ENCODE data around the gene PLPP4. TPM values are rescaled to one million over a fixed set of nuclear protein-coding genes. Genes with fewer than 3 reads are reported as not detected.

The PLPP4 gene
- total RNA-seq, 1 experiment from 2014 or later, result not detected

DNA sequence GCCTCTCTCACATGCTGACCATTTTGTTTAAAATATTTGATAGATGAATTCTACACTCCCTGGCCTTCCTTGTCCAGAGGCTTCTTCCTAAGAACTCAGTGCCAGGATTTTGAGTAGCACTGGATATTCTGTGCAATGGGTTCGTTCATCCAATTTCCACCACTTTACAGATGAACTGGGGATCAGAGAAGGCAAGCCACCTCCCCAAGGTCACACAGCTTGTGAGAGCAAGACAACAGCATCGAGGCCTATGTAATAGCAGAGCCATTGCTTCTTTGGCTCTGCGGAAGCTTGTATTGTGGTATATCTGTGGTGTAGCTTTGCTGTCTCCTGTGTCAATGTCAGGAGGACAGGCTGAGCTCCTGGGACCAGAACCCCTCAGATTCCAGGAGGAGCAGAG lies 140.9 kb downstream of the PLPP4 start:
- Histone ChIP-seq H3K4me3 (replicated peaks in 1 of 2; ENCODE audit: low read depth in 1 of 2, low read length in 2 of 2) (no peak overlapping the region), H3K9me3 (ENCODE audit: control insufficient read depth in 1 of 2, insufficient read depth in 1 of 2, low read depth in 1 of 2, low read length in 2 of 2) (no peaks in the 10 kb centered on the region), H3K79me2 (ENCODE audit: insufficient read depth, low read length) (no peaks in the 10 kb centered on the region), H3K4me2 (ENCODE audit: low read length) (no peak overlapping the region), H3K27ac (ENCODE audit: low read depth, low read length) (no peak overlapping the region), H3K9ac (ENCODE audit: low read length) (no peak overlapping the region), H3K9me2 (ENCODE audit: insufficient read depth) (no peaks in the 10 kb centered on the region), H4K20me1 (ENCODE audit: insufficient read depth) (no peaks in the 10 kb centered on the region), H3K36me3 (ENCODE audit: control insufficient read depth in 1 of 2, insufficient read depth in 2 of 2, low read length in 2 of 2) (no peaks in the 10 kb centered on the region), H2AFZ (ENCODE audit: low read depth, low read length, poor library complexity, severe bottlenecking) (no peak overlapping the region), H3K4me1 (ENCODE audit: control insufficient read depth in 1 of 2, insufficient read depth in 2 of 2, low read length in 2 of 2) (peaks cover 0 to 6% of the 10 kb centered on the region in 2 experiments; a peak in 1 of 4 replicates), H3K27me3 (ENCODE audit: insufficient read depth, low read length) (peaks cover 33% of the 10 kb centered on the region)
- no peak for TF ChIP-seq EZH2phosphoT487 (IDR thresholded peaks at IDR 0.05; ENCODE audit: borderline replicate concordance)
- TF ChIP-seq ELF1 (IDR thresholded peaks at IDR 0.05; ENCODE audit: borderline replicate concordance, low read depth), result no peak
- TF ChIP-seq ZFX (IDR thresholded peaks at IDR 0.05), result no peak
- TF ChIP-seq JUND (IDR thresholded peaks at IDR 0.05), result no peak
- no peak for TF ChIP-seq POLR2A (IDR thresholded peaks at IDR 0.05; ENCODE audit: borderline replicate concordance, extremely low read depth, insufficient read depth, insufficient read length)
- TF ChIP-seq TCF7L2 (IDR thresholded peaks at IDR 0.05; ENCODE audit: borderline replicate concordance, extremely low read depth, insufficient read depth, insufficient read length), result no peak
- TF ChIP-seq, protein P1, sequence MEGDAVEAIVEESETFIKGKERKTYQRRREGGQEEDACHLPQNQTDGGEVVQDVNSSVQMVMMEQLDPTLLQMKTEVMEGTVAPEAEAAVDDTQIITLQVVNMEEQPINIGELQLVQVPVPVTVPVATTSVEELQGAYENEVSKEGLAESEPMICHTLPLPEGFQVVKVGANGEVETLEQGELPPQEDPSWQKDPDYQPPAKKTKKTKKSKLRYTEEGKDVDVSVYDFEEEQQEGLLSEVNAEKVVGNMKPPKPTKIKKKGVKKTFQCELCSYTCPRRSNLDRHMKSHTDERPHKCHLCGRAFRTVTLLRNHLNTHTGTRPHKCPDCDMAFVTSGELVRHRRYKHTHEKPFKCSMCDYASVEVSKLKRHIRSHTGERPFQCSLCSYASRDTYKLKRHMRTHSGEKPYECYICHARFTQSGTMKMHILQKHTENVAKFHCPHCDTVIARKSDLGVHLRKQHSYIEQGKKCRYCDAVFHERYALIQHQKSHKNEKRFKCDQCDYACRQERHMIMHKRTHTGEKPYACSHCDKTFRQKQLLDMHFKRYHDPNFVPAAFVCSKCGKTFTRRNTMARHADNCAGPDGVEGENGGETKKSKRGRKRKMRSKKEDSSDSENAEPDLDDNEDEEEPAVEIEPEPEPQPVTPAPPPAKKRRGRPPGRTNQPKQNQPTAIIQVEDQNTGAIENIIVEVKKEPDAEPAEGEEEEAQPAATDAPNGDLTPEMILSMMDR (IDR thresholded peaks at IDR 0.05 in 2 of 3, conservative IDR thresholded peaks at IDR 0.05 in 1 of 3; ENCODE audit: borderline replicate concordance in 1 of 3, insufficient read depth in 1 of 3, low read depth in 2 of 3, low read length in 2 of 3), result no peak
- no peak for TF ChIP-seq RAD21 (IDR thresholded peaks at IDR 0.05; ENCODE audit: low read depth)
- ChIA-PET CTCF (no interaction called here), RAD21 (ENCODE audit: low non-redundant PET in 1 of 2, low total read pairs in 2 of 2, uncharacterized antibody in 2 of 2, unreplicated experiment in 2 of 2) (no interaction called here), POLR2A (no interaction called here)
- intact Hi-C loops (cut with micrococcal nuclease), result no loop called here
- no TSS peak for BruUV-seq (replicated peaks)
- DNase-seq (ENCODE audit: low read depth, low spot score) (no peak), ATAC-seq (no peak)

DNA sequence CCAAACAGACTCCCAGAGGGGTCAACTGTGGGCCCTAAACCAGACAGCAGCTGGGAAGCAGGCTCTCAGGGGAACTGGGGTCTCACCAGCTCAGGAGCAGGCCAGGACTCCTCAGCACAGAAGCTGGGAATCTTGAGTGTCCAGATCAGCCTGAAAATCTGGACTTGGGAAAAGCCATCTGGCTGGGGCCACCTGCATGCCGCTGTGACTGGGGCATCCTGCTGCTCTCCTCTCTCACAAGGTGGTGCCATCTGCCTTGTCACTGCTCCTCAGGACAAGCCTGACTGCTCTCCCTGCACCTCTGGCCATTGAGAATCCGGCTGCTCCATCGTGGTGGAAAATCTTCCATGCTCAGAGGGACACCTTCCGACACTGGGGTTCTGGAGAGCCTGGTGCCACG lies 141.4 kb downstream of the PLPP4 start:
- TF ChIP-seq RAD21 (IDR thresholded peaks at IDR 0.05; ENCODE audit: low read depth) (peak; percentile 38), POLR2A (IDR thresholded peaks at IDR 0.05; ENCODE audit: borderline replicate concordance, extremely low read depth, insufficient read depth, insufficient read length) (no peak), TCF7L2 (IDR thresholded peaks at IDR 0.05; ENCODE audit: borderline replicate concordance, extremely low read depth, insufficient read depth, insufficient read length) (no peak)
- Histone ChIP-seq H4K20me1 (ENCODE audit: insufficient read depth) (no peaks in the 10 kb centered on the region), H3K79me2 (ENCODE audit: insufficient read depth, low read length) (no peaks in the 10 kb centered on the region), H3K9ac (ENCODE audit: low read length) (no peak overlapping the region), H2AFZ (ENCODE audit: low read depth, low read length, poor library complexity, severe bottlenecking) (no peak overlapping the region), H3K4me2 (ENCODE audit: low read length) (no peak overlapping the region), H3K36me3 (ENCODE audit: control insufficient read depth in 1 of 2, insufficient read depth in 2 of 2, low read length in 2 of 2) (no peaks in the 10 kb centered on the region), H3K27me3 (ENCODE audit: insufficient read depth, low read length) (peaks cover 29% of the 10 kb centered on the region), H3K9me3 (ENCODE audit: control insufficient read depth in 1 of 2, insufficient read depth in 1 of 2, low read depth in 1 of 2, low read length in 2 of 2) (no peaks in the 10 kb centered on the region; a peak in 1 of 4 replicates), H3K9me2 (ENCODE audit: insufficient read depth) (no peaks in the 10 kb centered on the region), H3K27ac (ENCODE audit: low read depth, low read length) (no peak overlapping the region), H3K4me1 (ENCODE audit: control insufficient read depth in 1 of 2, insufficient read depth in 2 of 2, low read length in 2 of 2) (peaks cover 0 to 6% of the 10 kb centered on the region in 2 experiments; a peak in 1 of 4 replicates), H3K4me3 (replicated peaks in 1 of 2; ENCODE audit: low read depth in 1 of 2, low read length in 2 of 2) (no peak overlapping the region)
- DNase-seq (ENCODE audit: low read depth, low spot score) (no peak), ATAC-seq (no peak)
- POLR2A ChIA-PET, result no interaction called here
- CTCF ChIA-PET, result no interaction called here
- RAD21 ChIA-PET (ENCODE audit: low non-redundant PET in 1 of 2, low total read pairs in 2 of 2, uncharacterized antibody in 2 of 2, unreplicated experiment in 2 of 2), result no interaction called here
- intact Hi-C loops (cut with micrococcal nuclease), result no loop called here
- no TSS peak for BruUV-seq (replicated peaks)
